AG09309 (cell line): Measurements from ENCODE around the gene SEC23A.
"Not testable (repeated sequence)": the region's sequence is repeated elsewhere in the genome, so short reads cannot be mapped to it uniquely, and the experiment has no call there.

Source experiments
- DNase-seq: peaks from one replicate; pipeline ENCODE4 v3.0.0-alpha.2; 2010; ENCODE audit warnings: low read depth
- H3K4me3 ChIP-seq: 2 replicates; pipeline ENCODE4 v1.5.1; 2011; ENCODE audit warnings: mild to moderate bottlenecking, low read depth, low read length, moderate library complexity; ENCODE audit not compliant: control insufficient read depth
- TF ChIP-seq, protein P1 (sequence below): IDR thresholded peaks from 2 replicates; pipeline ENCODE4 v1.5.1; 2011; ENCODE audit warnings: mild to moderate bottlenecking, low read depth, low read length, inconsistent platforms; ENCODE audit not compliant: insufficient read depth, control insufficient read depth; ENCODE audit errors: missing control alignments

SEC23A gene

GRCh38 chr14:39102969-39103957, at the start of gene SEC23A:
Gene SEC23A (minus strand): TSS chr14:39103235. CDS start chr14:39096118, 7,117 bp downstream.
- no peak for DNase-seq
- peak within 1 kb of the TSS; percentile 58 for H3K4me3 ChIP-seq
- TF ChIP-seq, protein P1, sequence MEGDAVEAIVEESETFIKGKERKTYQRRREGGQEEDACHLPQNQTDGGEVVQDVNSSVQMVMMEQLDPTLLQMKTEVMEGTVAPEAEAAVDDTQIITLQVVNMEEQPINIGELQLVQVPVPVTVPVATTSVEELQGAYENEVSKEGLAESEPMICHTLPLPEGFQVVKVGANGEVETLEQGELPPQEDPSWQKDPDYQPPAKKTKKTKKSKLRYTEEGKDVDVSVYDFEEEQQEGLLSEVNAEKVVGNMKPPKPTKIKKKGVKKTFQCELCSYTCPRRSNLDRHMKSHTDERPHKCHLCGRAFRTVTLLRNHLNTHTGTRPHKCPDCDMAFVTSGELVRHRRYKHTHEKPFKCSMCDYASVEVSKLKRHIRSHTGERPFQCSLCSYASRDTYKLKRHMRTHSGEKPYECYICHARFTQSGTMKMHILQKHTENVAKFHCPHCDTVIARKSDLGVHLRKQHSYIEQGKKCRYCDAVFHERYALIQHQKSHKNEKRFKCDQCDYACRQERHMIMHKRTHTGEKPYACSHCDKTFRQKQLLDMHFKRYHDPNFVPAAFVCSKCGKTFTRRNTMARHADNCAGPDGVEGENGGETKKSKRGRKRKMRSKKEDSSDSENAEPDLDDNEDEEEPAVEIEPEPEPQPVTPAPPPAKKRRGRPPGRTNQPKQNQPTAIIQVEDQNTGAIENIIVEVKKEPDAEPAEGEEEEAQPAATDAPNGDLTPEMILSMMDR, result no peak

DNA sequence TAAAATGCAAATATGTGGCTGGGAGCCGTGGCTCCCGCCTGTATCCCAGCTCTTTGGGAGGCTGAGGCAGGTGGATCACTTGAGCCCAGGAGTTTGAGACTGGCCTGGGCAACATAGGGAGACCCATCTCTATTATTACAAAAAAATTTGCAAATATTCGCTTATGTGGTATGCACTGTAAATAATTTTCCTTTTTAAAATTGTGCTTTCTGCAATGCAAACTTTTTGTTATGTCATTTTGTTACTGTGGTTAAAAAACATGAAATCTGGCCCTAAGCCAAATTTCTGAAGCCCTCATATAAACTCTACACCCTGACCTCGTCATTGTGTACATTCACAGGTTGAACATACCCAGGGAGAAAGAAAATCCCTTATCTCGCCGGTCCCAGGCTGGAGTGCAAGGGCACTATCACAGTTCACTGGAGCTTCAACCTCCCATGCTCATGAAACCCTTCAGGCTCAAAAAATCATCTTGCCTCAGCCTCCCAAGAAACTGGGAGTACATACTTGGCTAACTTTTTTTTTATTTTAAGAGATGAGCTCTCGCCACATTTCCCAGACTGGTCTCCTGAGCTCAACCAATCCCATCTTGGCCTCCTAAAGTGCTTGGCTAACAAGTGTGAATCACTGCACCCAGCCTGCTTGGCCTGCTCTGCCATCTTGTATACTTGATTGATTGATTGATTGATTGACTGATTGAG, 42.4 kb upstream of the SEC23A start:
- TF ChIP-seq, protein P1, result no peak
- no peak overlapping the region for H3K4me3 ChIP-seq
- no peak for DNase-seq

GRCh38 chr14:39143226-39143625, 40.2 kb upstream of the SEC23A start:
- H3K4me3 ChIP-seq, DNase-seq: not testable (repeated sequence)

DNA sequence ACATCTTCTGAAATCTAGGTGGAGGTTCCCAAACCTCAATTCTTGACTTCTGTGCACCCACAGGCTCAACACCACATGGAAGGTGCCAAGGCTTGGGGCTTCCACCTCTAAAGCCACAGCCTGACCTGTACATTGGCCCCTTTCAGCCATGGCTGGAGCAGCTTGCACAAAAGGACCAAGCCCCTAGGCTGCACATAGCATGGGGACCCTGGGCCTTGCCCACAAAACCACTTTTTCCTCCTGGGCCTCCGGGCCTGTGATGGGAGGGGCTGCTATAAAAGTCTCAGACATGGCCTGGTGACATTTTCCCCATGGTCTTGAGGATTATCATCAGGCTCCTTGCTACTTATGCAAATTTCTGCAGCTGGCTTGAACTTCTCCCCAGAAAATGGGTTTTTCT, 38.6 kb upstream of the SEC23A start:
- DNase-seq, H3K4me3 ChIP-seq: not testable (repeated sequence)

DNA sequence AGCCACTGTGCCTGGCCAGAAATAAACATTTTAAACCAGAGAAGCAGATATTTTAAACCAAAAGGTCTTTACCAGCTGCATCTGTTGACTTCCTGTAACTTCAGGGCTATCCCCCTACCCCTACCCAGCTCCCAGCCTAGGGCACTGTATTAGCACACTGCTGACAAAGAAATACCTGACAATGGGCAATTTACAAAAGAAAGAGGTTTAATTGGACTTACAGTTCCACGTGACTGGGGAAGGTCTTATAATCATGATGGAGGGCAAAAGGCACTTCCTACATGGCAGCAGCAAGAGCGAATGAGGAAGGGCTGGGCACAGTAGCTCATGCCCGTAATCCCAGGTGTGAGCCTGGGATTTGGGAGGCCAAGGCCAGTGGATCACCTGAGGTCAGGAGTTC, 37.1 kb upstream of the SEC23A start:
- no peak for DNase-seq
- no peak overlapping the region for H3K4me3 ChIP-seq
- TF ChIP-seq, protein P1, result no peak

DNA sequence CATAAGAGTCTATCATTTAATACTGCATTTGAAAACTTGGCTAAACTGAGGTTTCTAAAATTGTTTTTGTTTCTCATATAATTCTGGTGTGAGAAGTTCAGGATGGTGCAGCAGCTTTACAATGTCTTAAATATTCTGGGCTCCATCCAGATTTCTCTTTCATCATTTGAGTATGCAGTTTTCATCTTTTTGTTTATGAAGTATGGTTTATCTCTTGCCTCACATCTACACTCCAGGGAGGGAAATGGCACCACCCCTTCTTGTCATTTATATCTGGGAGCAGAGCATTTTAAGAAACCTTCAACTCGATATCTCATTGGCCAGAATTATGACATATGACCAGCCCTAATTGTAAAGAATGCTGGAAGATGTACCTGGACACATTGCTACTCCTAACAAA, 35.4 kb upstream of the SEC23A start:
- TF ChIP-seq, protein P1, result no peak
- no peak overlapping the region for H3K4me3 ChIP-seq
- no peak for DNase-seq

- not testable (repeated sequence) for H3K4me3 ChIP-seq, DNase-seq
Measured at GRCh38 chr14:39137835-39138234, 34.8 kb upstream of the SEC23A start.
